Liver (tissue), 3 donors: ENCODE data around the gene CAPN15.

Source experiments
- HNF4G ChIP-seq: IDR thresholded peaks from 2 replicates; pipeline ENCODE4 v1.6.1; 2016; ENCODE audit warnings: antibody characterized with exemption
- RAD21 ChIP-seq, 2 donors: IDR thresholded peaks; 2 replicates each; pipeline ENCODE4 v1.6.1; 2016; ENCODE audit warnings: antibody characterized with exemption in 2 of 2, mild to moderate bottlenecking in 2 of 2
- REST ChIP-seq: IDR thresholded peaks from 2 replicates; pipeline ENCODE4 v1.6.1; 2016; ENCODE audit warnings: antibody characterized with exemption, mild to moderate bottlenecking
- TF ChIP-seq, protein P1 (sequence below): fragments of 150-350 bp; IDR thresholded peaks from 2 replicates; pipeline ENCODE4 v1.5.1; 2017; ENCODE audit warnings: improper control_type of control experiment, low read depth, low read length; ENCODE audit not compliant: missing input control
- TF ChIP-seq, protein P2 (sequence below): IDR thresholded peaks from 2 replicates; pipeline ENCODE4 v1.6.1; 2016; ENCODE audit warnings: antibody characterized with exemption
- TF ChIP-seq, protein P3 (sequence below): IDR thresholded peaks from 2 replicates; pipeline ENCODE4 v1.6.1; 2016; ENCODE audit warnings: antibody characterized with exemption
- TF ChIP-seq, protein P4 (sequence below): IDR thresholded peaks from 2 replicates; pipeline ENCODE4 v1.6.1; 2016; ENCODE audit warnings: antibody characterized with exemption
- donor health status: healthy.
- donor health status: healthy.

DNA sequence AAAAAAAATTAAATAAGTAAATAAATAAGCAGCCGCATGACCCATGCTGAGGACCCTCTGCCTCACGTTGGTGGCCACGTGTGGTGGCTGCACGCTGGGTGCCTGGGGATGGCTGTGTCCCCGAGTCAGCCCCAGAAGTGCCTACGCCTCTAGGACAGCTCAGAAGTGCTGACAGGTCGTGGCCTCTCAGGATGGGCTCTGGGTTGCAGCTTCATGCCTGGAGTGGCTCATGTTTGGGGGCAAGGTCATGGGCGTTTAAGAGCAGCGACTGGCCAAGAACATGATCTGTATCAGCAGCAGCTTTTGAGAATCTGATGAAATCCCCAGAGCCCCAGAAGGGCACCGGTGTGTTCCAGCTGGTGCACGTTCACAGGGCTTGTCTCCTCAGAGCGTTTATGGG is 26.8 kb upstream of the CAPN15 start:
- TF ChIP-seq, protein P1, sequence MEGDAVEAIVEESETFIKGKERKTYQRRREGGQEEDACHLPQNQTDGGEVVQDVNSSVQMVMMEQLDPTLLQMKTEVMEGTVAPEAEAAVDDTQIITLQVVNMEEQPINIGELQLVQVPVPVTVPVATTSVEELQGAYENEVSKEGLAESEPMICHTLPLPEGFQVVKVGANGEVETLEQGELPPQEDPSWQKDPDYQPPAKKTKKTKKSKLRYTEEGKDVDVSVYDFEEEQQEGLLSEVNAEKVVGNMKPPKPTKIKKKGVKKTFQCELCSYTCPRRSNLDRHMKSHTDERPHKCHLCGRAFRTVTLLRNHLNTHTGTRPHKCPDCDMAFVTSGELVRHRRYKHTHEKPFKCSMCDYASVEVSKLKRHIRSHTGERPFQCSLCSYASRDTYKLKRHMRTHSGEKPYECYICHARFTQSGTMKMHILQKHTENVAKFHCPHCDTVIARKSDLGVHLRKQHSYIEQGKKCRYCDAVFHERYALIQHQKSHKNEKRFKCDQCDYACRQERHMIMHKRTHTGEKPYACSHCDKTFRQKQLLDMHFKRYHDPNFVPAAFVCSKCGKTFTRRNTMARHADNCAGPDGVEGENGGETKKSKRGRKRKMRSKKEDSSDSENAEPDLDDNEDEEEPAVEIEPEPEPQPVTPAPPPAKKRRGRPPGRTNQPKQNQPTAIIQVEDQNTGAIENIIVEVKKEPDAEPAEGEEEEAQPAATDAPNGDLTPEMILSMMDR, result no peak
- TF ChIP-seq, protein P2, sequence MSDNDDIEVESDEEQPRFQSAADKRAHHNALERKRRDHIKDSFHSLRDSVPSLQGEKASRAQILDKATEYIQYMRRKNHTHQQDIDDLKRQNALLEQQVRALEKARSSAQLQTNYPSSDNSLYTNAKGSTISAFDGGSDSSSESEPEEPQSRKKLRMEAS, result no peak
- TF ChIP-seq, protein P3, sequence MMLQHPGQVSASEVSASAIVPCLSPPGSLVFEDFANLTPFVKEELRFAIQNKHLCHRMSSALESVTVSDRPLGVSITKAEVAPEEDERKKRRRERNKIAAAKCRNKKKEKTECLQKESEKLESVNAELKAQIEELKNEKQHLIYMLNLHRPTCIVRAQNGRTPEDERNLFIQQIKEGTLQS, result no peak
- TF ChIP-seq RAD21 (IDR thresholded peaks at IDR 0.05) (no peak), REST (no peak), HNF4G (no peak)
- TF ChIP-seq, protein P4, sequence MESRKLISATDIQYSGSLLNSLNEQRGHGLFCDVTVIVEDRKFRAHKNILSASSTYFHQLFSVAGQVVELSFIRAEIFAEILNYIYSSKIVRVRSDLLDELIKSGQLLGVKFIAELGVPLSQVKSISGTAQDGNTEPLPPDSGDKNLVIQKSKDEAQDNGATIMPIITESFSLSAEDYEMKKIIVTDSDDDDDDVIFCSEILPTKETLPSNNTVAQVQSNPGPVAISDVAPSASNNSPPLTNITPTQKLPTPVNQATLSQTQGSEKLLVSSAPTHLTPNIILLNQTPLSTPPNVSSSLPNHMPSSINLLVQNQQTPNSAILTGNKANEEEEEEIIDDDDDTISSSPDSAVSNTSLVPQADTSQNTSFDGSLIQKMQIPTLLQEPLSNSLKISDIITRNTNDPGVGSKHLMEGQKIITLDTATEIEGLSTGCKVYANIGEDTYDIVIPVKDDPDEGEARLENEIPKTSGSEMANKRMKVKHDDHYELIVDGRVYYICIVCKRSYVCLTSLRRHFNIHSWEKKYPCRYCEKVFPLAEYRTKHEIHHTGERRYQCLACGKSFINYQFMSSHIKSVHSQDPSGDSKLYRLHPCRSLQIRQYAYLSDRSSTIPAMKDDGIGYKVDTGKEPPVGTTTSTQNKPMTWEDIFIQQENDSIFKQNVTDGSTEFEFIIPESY, result no peak
